WTC11 (cell line): ENCODE measurements around the gene ISL1. TPM values are rescaled to one million over a fixed set of nuclear protein-coding genes. Genes with fewer than 3 reads are reported as not detected.

Experiments used
- ATAC-seq: fragments of 200-7000 bp; cut with Tn5 transposase; 2 replicates; pipeline ENCODE4 v1.10.0; 2021; ENCODE audit warnings: mild to moderate bottlenecking, moderate library complexity
- CTCF ChIA-PET: fragments of 300-600 bp; sonication (Branson Sonifier 250); formaldehyde crosslinking; loops from one replicate; lab custom pipeline; 2021; ENCODE audit warnings: antibody characterized with exemption; lab: Charles Lee
- POLR2A ChIA-PET: fragments of 350-600 bp; sonication (Branson Sonifier 250); formaldehyde crosslinking; loops from one replicate; lab custom pipeline; 2021; ENCODE audit warnings: antibody characterized with exemption; lab: Charles Lee
- DNase-seq: peaks from one replicate; pipeline ENCODE4 v3.0.0; 2021; ENCODE audit warnings: low spot score
- H3K27ac Mint-ChIP-seq: 2 replicates; pipeline ENCODE4 v1.8.0; 2021; ENCODE audit warnings: mixed read lengths
- H3K27me3 Mint-ChIP-seq: 2 replicates; pipeline ENCODE4 v1.8.0; 2021; ENCODE audit warnings: low read depth, mild to moderate bottlenecking, moderate library complexity, mixed read lengths
- H3K36me3 Mint-ChIP-seq: 2 replicates; pipeline ENCODE4 v1.8.0; 2021; ENCODE audit warnings: mixed read lengths
- H3K4me1 Mint-ChIP-seq: 2 replicates; pipeline ENCODE4 v1.8.0; 2022; ENCODE audit warnings: mixed read lengths
- H3K4me3 Mint-ChIP-seq: 2 replicates; pipeline ENCODE4 v1.8.0; 2021; ENCODE audit warnings: mild to moderate bottlenecking, moderate library complexity, mixed read lengths
- H3K9me3 Mint-ChIP-seq: 2 replicates; pipeline ENCODE4 v1.8.0; 2021; ENCODE audit warnings: mixed read lengths
- ATF1 ChIP-seq: sonication (generic); formaldehyde crosslinking; IDR thresholded peaks from 2 replicates; pipeline ENCODE4 v1.8.1; 2023; ENCODE audit warnings: mild to moderate bottlenecking, moderate library complexity, missing genetic modification reagents
- CBFB ChIP-seq: sonication (generic); formaldehyde crosslinking; IDR thresholded peaks from 2 replicates; pipeline ENCODE4 v1.8.1; 2022; ENCODE audit warnings: mild to moderate bottlenecking, low read depth, missing genetic modification reagents
- CREM ChIP-seq: sonication (generic); formaldehyde crosslinking; IDR thresholded peaks from 2 replicates; pipeline ENCODE4 v1.8.1; 2022; ENCODE audit warnings: mild to moderate bottlenecking, missing genetic modification reagents, moderate library complexity
- HMGA2 ChIP-seq: fragments of 250-450 bp; sonication (Bioruptor Pico); IDR thresholded peaks from 2 replicates; pipeline ENCODE4 v1.4.0; 2021; ENCODE audit warnings: mild to moderate bottlenecking, moderate library complexity
- NR1H2 ChIP-seq: sonication (generic); formaldehyde crosslinking; IDR thresholded peaks from 2 replicates; pipeline ENCODE4 v1.9.0; 2021; ENCODE audit warnings: mild to moderate bottlenecking, moderate library complexity, missing genetic modification reagents
- NR2C2 ChIP-seq: sonication (generic); formaldehyde crosslinking; IDR thresholded peaks from 2 replicates; pipeline ENCODE4 v1.8.0; 2022; ENCODE audit warnings: mild to moderate bottlenecking, missing genetic modification reagents
- TEAD1 ChIP-seq: sonication (generic); formaldehyde crosslinking; IDR thresholded peaks from 2 replicates; pipeline ENCODE4 v1.8.0; 2022; ENCODE audit warnings: mild to moderate bottlenecking, missing genetic modification reagents
- TEAD4 ChIP-seq: sonication (generic); formaldehyde crosslinking; IDR thresholded peaks from 2 replicates; pipeline ENCODE4 v1.8.0; 2022; ENCODE audit warnings: mild to moderate bottlenecking, missing genetic modification reagents
- total RNA-seq: library from RNA; stranded (reverse); gene quantifications from 3 replicates; pipeline ENCODE4 v1.2.3, GENCODE V29; 2021
- TF ChIP-seq, protein P1 (sequence below): sonication (generic); formaldehyde crosslinking; IDR thresholded peaks from 2 replicates; pipeline ENCODE4 v1.8.0; 2022; ENCODE audit warnings: mild to moderate bottlenecking, missing genetic modification reagents
- TF ChIP-seq, protein P2 (sequence below): sonication (generic); formaldehyde crosslinking; IDR thresholded peaks from 2 replicates; pipeline ENCODE4 v1.8.0; 2022; ENCODE audit warnings: mild to moderate bottlenecking, missing genetic modification reagents
- TF ChIP-seq, protein P3 (sequence below): fragments of 250-450 bp; sonication (Bioruptor Pico); IDR thresholded peaks from 2 replicates; pipeline ENCODE4 v1.9.0; 2021; ENCODE audit warnings: mild to moderate bottlenecking
- TF ChIP-seq, protein P4 (sequence below): fragments of 250-450 bp; sonication (Bioruptor Pico); IDR thresholded peaks from 2 replicates; pipeline ENCODE4 v2.1.2; 2022; ENCODE audit warnings: mild to moderate bottlenecking, moderate library complexity
- TF ChIP-seq, protein P5 (sequence below): sonication (generic); formaldehyde crosslinking; IDR thresholded peaks from 2 replicates; pipeline ENCODE4 v1.8.1; 2022; ENCODE audit warnings: mild to moderate bottlenecking, missing genetic modification reagents, moderate library complexity, borderline replicate concordance
- TF ChIP-seq, protein P6 (sequence below): sonication (generic); formaldehyde crosslinking; IDR thresholded peaks from 2 replicates; pipeline ENCODE4 v1.8.1; 2023; ENCODE audit warnings: mild to moderate bottlenecking, missing genetic modification reagents, moderate library complexity
- TF ChIP-seq, protein P7 (sequence below): sonication (generic); formaldehyde crosslinking; IDR thresholded peaks from 2 replicates; pipeline ENCODE4 v1.8.0; 2022; ENCODE audit warnings: mild to moderate bottlenecking, missing genetic modification reagents
- TF ChIP-seq, protein P8 (sequence below): sonication (generic); formaldehyde crosslinking; IDR thresholded peaks from 2 replicates; pipeline ENCODE4 v1.8.0; 2022; ENCODE audit warnings: mild to moderate bottlenecking, missing genetic modification reagents

The ISL1 gene
- total RNA-seq, 1 experiment from 2014 or later = not detected

DNA sequence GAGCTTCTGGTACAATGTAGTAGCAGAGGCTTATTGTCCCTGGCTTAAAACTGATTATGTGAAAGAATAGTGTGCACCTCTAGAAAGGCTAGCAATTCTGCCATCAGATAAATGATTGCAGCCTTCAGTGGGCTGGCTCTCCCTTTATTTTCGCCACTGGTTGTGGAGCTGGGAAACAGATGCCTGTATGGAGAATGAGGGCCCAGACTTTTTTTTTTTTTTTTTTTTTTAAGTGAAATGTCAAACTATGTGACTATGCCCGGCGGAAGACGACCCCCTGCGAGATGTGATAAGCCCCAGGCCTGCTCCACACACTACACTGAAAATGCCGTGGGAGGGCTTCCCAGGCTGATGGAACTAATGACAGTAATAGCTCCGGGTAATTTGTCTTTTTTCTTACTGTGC, 28.7 kb downstream of the ISL1 start (continued):
- TF ChIP-seq, protein P1, sequence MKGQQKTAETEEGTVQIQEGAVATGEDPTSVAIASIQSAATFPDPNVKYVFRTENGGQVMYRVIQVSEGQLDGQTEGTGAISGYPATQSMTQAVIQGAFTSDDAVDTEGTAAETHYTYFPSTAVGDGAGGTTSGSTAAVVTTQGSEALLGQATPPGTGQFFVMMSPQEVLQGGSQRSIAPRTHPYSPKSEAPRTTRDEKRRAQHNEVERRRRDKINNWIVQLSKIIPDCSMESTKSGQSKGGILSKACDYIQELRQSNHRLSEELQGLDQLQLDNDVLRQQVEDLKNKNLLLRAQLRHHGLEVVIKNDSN (CRISPR knock-in tag) = no peak
- TF ChIP-seq, protein P2, sequence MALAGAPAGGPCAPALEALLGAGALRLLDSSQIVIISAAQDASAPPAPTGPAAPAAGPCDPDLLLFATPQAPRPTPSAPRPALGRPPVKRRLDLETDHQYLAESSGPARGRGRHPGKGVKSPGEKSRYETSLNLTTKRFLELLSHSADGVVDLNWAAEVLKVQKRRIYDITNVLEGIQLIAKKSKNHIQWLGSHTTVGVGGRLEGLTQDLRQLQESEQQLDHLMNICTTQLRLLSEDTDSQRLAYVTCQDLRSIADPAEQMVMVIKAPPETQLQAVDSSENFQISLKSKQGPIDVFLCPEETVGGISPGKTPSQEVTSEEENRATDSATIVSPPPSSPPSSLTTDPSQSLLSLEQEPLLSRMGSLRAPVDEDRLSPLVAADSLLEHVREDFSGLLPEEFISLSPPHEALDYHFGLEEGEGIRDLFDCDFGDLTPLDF (CRISPR knock-in tag) = no peak
- TF ChIP-seq, protein P3, sequence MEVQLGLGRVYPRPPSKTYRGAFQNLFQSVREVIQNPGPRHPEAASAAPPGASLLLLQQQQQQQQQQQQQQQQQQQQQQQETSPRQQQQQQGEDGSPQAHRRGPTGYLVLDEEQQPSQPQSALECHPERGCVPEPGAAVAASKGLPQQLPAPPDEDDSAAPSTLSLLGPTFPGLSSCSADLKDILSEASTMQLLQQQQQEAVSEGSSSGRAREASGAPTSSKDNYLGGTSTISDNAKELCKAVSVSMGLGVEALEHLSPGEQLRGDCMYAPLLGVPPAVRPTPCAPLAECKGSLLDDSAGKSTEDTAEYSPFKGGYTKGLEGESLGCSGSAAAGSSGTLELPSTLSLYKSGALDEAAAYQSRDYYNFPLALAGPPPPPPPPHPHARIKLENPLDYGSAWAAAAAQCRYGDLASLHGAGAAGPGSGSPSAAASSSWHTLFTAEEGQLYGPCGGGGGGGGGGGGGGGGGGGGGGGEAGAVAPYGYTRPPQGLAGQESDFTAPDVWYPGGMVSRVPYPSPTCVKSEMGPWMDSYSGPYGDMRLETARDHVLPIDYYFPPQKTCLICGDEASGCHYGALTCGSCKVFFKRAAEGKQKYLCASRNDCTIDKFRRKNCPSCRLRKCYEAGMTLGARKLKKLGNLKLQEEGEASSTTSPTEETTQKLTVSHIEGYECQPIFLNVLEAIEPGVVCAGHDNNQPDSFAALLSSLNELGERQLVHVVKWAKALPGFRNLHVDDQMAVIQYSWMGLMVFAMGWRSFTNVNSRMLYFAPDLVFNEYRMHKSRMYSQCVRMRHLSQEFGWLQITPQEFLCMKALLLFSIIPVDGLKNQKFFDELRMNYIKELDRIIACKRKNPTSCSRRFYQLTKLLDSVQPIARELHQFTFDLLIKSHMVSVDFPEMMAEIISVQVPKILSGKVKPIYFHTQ (CRISPR knock-in tag) = no peak

DNA sequence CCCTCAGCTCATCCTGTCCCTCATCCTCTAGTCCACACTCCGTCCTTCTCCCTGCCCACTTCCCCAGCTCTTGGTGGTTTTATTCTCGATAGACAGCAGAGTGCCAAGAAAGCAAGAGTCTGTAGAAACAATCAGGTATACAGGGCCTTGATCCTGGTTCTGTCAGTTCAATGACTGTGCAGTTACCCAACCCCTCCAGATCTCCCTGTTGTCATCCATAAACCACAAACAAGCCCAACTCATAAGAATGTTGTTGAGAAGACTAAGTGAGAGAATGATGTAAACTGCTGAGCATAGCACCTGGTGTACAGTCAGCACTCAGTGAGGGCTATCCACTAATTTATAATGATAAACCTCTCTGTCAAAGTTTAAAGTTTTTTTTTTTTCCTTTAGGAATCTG, 31.3 kb downstream of the ISL1 start:
- Mint-ChIP-seq H3K27me3 (no peaks in the 10 kb centered on the region; the same call in 1 of the 2 replicates), H3K9me3 (no peaks in the 10 kb centered on the region), H3K4me1 (no peaks in the 10 kb centered on the region), H3K4me3 (no peak overlapping the region), H3K27ac (no peak overlapping the region), H3K36me3 (no peaks in the 10 kb centered on the region)
- POLR2A ChIA-PET = no interaction called here
- CTCF ChIA-PET = no interaction called here
- ATAC-seq (no peak), DNase-seq (no peak)
- TF ChIP-seq, protein P4, sequence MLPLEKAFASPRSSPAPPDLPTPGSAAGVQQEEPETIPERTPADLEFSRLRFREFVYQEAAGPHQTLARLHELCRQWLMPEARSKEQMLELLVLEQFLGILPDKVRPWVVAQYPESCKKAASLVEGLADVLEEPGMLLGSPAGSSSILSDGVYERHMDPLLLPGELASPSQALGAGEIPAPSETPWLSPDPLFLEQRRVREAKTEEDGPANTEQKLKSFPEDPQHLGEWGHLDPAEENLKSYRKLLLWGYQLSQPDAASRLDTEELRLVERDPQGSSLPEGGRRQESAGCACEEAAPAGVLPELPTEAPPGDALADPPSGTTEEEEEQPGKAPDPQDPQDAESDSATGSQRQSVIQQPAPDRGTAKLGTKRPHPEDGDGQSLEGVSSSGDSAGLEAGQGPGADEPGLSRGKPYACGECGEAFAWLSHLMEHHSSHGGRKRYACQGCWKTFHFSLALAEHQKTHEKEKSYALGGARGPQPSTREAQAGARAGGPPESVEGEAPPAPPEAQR = no peak

DNA sequence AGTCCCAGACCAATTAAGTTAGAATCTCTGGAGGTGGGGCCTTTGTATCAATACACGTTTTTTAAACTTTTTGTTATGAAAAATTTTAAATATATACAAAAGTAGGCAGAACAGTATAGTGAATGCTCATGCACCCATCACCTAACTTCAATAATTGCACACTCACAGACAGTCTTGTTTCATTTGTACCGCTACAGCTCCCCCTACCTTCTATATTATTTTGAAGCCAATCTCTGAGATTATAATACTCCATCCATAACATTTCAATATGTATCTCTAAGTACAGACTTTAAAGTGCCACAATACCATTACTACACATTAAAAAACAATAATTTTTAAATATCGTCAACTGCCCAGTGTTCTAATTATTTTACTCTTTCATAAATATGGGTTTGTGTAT, 32.9 kb downstream of the ISL1 start:
- no peak for ATAC-seq
- no peak for DNase-seq
- ChIA-PET CTCF (no interaction called here), POLR2A (no interaction called here)
- no peaks in the 10 kb centered on the region for H3K9me3 Mint-ChIP-seq
- H3K27ac Mint-ChIP-seq = no peak overlapping the region
- no peaks in the 10 kb centered on the region for H3K4me1 Mint-ChIP-seq
- no peaks in the 10 kb centered on the region for H3K36me3 Mint-ChIP-seq
- H3K27me3 Mint-ChIP-seq = no peaks in the 10 kb centered on the region; the same call in 1 of the 2 replicates
- TF ChIP-seq NR2C2 (no peak), TEAD1 (CRISPR knock-in tag) (no peak), NR1H2 (CRISPR knock-in tag) (no peak), CREM (CRISPR knock-in tag) (no peak), CBFB (CRISPR knock-in tag) (no peak), TEAD4 (no peak), HMGA2 (CRISPR knock-in tag) (no peak), ATF1 (CRISPR knock-in tag) (no peak)
- TF ChIP-seq, protein P5, sequence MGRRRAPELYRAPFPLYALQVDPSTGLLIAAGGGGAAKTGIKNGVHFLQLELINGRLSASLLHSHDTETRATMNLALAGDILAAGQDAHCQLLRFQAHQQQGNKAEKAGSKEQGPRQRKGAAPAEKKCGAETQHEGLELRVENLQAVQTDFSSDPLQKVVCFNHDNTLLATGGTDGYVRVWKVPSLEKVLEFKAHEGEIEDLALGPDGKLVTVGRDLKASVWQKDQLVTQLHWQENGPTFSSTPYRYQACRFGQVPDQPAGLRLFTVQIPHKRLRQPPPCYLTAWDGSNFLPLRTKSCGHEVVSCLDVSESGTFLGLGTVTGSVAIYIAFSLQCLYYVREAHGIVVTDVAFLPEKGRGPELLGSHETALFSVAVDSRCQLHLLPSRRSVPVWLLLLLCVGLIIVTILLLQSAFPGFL (CRISPR knock-in tag) = no peak
- TF ChIP-seq, protein P6, sequence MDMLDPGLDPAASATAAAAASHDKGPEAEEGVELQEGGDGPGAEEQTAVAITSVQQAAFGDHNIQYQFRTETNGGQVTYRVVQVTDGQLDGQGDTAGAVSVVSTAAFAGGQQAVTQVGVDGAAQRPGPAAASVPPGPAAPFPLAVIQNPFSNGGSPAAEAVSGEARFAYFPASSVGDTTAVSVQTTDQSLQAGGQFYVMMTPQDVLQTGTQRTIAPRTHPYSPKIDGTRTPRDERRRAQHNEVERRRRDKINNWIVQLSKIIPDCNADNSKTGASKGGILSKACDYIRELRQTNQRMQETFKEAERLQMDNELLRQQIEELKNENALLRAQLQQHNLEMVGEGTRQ = no peak
- TF ChIP-seq, protein P7, sequence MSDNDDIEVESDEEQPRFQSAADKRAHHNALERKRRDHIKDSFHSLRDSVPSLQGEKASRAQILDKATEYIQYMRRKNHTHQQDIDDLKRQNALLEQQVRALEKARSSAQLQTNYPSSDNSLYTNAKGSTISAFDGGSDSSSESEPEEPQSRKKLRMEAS (CRISPR knock-in tag) = no peak
- TF ChIP-seq, protein P8, sequence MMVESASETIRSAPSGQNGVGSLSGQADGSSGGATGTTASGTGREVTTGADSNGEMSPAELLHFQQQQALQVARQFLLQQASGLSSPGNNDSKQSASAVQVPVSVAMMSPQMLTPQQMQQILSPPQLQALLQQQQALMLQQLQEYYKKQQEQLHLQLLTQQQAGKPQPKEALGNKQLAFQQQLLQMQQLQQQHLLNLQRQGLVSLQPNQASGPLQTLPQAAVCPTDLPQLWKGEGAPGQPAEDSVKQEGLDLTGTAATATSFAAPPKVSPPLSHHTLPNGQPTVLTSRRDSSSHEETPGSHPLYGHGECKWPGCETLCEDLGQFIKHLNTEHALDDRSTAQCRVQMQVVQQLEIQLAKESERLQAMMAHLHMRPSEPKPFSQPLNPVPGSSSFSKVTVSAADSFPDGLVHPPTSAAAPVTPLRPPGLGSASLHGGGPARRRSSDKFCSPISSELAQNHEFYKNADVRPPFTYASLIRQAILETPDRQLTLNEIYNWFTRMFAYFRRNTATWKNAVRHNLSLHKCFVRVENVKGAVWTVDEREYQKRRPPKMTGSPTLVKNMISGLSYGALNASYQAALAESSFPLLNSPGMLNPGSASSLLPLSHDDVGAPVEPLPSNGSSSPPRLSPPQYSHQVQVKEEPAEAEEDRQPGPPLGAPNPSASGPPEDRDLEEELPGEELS (CRISPR knock-in tag) = no peak
- TF ChIP-seq, protein P4 = no peak
- H3K4me3 Mint-ChIP-seq = no peak overlapping the region
